GM19438 (cell line): ENCODE results near the gene CPSF7.

Source experiments
- ATAC-seq: cut with Tn5 transposase; IDR thresholded peaks from one replicate; pipeline ENCODE4 v1.9.1; 2021; ENCODE audit warnings: low read depth; ENCODE audit not compliant: unreplicated experiment

CPSF7 gene

GRCh38 chr11:61359516-61359915 is 70.3 kb downstream of the CPSF7 start:
- ATAC-seq: no peak

- no peak for ATAC-seq
These were observed 71.2 kb downstream of the CPSF7 start for GRCh38 chr11:61358566-61358965.

GRCh38 chr11:61357894-61358239 is 71.9 kb downstream of the CPSF7 start:
- no peak for ATAC-seq

DNA sequence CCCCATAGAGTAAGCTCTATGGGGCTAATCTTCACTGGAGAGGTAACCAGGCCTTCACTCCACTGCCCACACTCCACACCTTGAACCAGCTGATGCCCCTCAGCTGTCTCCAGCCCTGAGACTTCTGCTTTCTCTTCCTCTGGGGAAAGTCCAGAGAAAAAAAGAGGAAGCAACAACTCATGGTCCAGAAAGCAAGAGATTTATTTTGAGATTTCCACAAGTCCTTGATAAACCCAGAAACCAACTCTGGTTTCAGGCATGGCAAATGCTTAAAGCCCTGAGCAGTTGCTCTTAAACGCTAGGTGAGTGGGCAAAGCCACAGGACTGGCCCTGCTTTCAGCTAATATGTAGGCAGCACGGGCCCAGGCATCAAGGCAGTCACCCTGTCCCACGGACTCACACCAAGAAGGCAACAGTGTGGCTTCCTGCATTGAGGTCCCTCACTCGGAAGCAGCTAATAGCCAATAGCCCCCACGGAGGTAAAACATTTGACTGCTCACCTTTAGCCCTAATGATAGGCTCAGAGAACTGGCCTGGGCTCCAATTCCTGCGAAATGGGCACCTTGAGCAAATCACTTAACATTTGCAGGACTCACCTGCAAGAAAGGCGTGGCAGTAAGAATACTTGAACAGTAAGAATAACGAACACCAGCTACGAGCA is 72.4 kb downstream of the CPSF7 start:
- ATAC-seq: peak; percentile 35

GRCh38 chr11:61356706-61357105 is 73.1 kb downstream of the CPSF7 start:
- no peak for ATAC-seq

DNA sequence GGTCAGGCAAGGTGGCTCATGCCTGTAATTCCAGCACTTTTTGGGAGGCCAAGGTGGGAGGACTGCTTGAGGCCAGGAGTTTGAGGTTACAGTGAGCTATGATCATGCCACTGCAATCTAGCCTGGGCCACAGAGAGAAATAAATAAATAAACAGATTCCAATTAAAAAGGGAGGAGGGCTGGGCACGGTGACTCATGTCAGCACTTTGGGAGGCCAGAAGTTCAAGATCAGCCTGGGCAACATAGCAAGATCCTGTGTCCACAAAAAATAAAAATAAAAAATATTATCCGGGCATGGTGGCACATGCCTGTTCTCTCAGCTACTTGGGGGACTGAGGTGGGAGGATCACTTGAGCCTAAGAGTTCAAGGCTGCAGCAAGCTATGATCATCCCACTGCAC is 75.6 kb downstream of the CPSF7 start:
- no peak for ATAC-seq

DNA sequence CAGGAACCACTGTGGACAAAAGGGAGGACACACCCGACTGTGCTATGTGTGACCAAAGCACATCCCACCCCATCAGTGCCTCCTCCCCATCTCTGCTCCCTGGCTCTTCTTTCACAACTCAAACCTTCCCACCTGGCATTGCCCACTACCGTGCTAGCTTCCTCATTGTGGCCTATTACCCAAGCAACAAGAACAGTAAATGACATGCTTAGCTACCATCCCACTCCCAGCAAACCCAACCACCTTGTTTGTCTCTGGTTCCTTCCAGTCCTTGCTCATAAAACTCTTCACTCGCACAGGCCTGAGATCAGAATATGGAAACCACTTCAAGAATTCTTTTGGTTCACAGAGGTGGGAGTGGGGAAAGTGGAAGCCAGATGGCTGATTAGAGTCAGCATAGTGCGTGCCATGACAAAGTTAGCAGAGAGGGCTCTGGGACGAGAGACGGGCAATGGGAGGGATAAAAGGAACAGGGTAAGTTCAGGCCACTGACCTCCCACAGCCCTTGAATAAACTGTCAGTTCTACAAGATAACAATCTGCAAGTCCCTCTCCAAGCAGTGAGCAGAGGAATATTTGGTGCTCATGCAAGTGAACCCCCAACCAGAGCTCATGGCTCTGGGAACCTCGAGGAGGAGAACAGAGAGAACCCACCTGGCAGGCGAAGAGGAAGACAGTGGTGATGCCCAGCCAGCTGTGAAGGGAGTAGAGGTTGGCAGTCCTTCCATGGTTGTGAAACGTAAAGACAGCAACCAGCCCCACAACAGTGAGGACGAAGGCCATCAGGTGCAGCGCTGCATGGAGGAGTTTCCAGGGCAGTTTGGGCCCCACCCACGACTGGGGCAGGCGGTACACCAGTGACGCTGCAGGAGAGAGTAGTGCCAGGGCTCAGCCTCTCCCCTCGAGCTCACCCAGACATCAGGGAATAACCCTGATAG is 76.4 kb downstream of the CPSF7 start:
- no peak for ATAC-seq
